Measurements from ENCODE around the gene DYNC1H1.

DYNC1H1 gene

DNA sequence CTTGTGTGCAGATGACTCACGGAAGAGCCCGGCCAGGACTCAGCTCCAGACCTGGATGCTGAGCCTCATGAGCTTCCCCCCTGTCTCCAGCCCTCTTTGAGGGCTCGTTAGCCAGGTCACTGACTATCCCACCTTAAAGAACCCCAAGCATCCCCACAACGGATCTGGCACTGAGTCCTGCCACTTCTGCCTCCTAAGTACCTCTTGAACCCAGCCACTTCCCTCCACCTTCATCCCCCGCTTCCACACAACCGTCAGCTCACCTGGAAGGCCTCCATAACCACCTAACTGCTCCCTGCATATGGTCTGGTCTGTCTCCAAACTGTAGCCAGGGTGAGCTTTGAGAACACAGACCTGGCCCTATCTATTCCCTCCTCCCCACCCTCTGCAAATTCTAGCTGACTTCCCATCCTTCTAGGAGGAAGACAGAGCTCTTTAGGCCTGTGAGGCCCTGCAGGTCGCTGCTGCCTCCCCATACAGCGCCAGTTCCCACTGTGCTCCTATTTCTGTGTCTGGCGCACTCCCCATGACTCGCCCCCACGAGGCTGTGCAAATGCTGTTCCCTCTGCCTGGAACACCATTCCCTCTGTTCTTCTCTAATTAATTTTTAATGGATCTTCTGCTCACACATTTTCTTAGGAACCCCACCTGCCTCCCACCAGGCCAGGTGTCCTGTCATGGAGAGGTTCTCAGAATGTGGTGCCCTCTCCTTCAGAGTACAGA lies 125.4 kb downstream of the DYNC1H1 start:
- no peak overlapping the region for H3K4me3 ChIP-seq (replicated peaks in 1 of 2; ENCODE audit: low read depth in 2 of 2, low read length in 2 of 2)
- TF ChIP-seq CTCF (IDR thresholded peaks at IDR 0.05; ENCODE audit: low read depth, low read length): no peak
- DNase-seq (ENCODE audit: low read depth in 2 of 2): no peak

- no peak for DNase-seq (ENCODE audit: low read depth in 2 of 2)
- no peak for TF ChIP-seq CTCF (IDR thresholded peaks at IDR 0.05; ENCODE audit: low read depth, low read length)
- no peak overlapping the region for H3K4me3 ChIP-seq (replicated peaks in 1 of 2; ENCODE audit: low read depth in 2 of 2, low read length in 2 of 2)
These were observed 126.3 kb downstream of the DYNC1H1 start for GRCh38 chr14:102090713-102091112.

- H3K4me3 ChIP-seq (replicated peaks in 1 of 2; ENCODE audit: low read depth in 2 of 2, low read length in 2 of 2): no peak overlapping the region
- no peak for DNase-seq (ENCODE audit: low read depth in 2 of 2)
- no peak for TF ChIP-seq CTCF (IDR thresholded peaks at IDR 0.05; ENCODE audit: low read depth, low read length)
These were observed 128.4 kb downstream of the DYNC1H1 start for GRCh38 chr14:102092806-102093205.

GRCh38 chr14:102094101-102094500 lies 129.7 kb downstream of the DYNC1H1 start:
- DNase-seq (ENCODE audit: low read depth in 2 of 2): peak in 1 of 2 donors; percentile 38
- no peak overlapping the region for H3K4me3 ChIP-seq (replicated peaks in 1 of 2; ENCODE audit: low read depth in 2 of 2, low read length in 2 of 2)
- TF ChIP-seq CTCF (IDR thresholded peaks at IDR 0.05; ENCODE audit: low read depth, low read length): no peak

GRCh38 chr14:102095231-102095870 lies 131.0 kb downstream of the DYNC1H1 start:
- DNase-seq (ENCODE audit: low read depth in 2 of 2): peak in 1 of 2 donors; percentile 39
- TF ChIP-seq CTCF (IDR thresholded peaks at IDR 0.05; ENCODE audit: low read depth, low read length): no peak
- no peak overlapping the region for H3K4me3 ChIP-seq (replicated peaks in 1 of 2; ENCODE audit: low read depth in 2 of 2, low read length in 2 of 2)

DNA sequence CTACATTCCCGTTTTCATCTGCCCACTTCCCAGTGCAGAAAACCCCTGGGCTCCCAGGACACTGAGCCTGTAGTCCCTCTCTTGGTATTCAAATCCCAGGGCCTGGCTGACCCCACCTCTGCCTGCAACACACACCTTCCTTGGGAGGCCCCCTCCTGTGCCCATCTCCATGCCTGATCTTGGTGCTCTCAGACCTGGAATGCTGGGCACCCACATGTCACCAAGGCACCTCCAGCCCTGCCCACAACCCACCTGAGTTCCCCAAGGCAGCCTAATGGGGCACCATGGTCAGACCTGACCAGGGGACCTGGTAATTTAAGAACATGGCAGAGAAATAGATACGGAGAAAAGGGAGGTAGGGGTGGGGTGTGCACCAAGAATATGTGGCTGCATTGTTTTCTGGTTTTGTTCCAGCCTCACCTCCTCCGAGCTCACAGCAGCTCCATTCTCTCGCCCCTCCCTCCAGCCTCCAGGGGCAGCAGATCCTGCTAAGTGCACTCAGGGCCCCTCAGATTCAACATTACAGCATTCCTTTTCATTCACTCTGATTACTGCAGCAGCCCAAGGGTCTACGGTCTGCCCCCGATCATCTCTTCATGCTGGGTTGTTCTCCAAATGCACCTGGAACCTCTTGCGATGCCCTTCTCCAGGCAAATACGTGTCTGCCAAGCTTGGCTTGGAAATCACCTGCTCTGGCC lies 131.6 kb downstream of the DYNC1H1 start:
- no peak overlapping the region for H3K4me3 ChIP-seq (replicated peaks in 1 of 2; ENCODE audit: low read depth in 2 of 2, low read length in 2 of 2)
- DNase-seq (ENCODE audit: low read depth in 2 of 2): peak in 1 of 2 donors; percentile 8
- TF ChIP-seq CTCF (IDR thresholded peaks at IDR 0.05; ENCODE audit: low read depth, low read length): peak; percentile 5
